Left ventricle myocardium inferior (tissue), 1 donor: ENCODE results near the gene ADH1C. TPM values are rescaled to one million over a fixed set of nuclear protein-coding genes. Genes with fewer than 3 reads are reported as not detected.

Experiments used
- DNase-seq: peaks from one replicate; pipeline ENCODE4 v3.0.0-alpha.2; 2020
- H3K27ac ChIP-seq: fragments of 200-600 bp; replicated peaks from 2 replicates; pipeline ENCODE4 v1.8.0; 2021
- H3K27me3 ChIP-seq: fragments of 200-600 bp; 2 replicates; pipeline ENCODE4 v1.8.0; 2021; ENCODE audit warnings: low read depth
- H3K36me3 ChIP-seq: fragments of 200-600 bp; 2 replicates; pipeline ENCODE4 v1.8.0; 2021
- H3K4me1 ChIP-seq: fragments of 200-600 bp; 2 replicates; pipeline ENCODE4 v1.8.0; 2021
- H3K4me3 ChIP-seq: fragments of 200-600 bp; 2 replicates; pipeline ENCODE4 v1.8.0; 2021; ENCODE audit warnings: mild to moderate bottlenecking, moderate library complexity
- H3K9me3 ChIP-seq: fragments of 200-600 bp; replicated peaks from 2 replicates; pipeline ENCODE4 v1.8.0; 2021
- CTCF ChIP-seq: fragments of 200-600 bp; IDR thresholded peaks from 2 replicates; pipeline ENCODE4 v1.8.0; 2021; ENCODE audit warnings: antibody characterized with exemption, mild to moderate bottlenecking, borderline replicate concordance
- intact Hi-C: fragments of 100-400 bp; cut with micrococcal nuclease; formaldehyde crosslinking; loops from one replicate; pipeline ENCODE4 v1.11.0; 2022
- total RNA-seq: library from RNA; stranded (reverse); fragmentation: NEBNext Ultra II Directional; extraction: Animal tissue kit (Norgen Biotek cat#: 25700); gene quantifications from one replicate; pipeline ENCODE4 v1.2.1, GENCODE V29; 2021
- donor health status: DM: no; HTN: yes; CAD: no; lungs with severe emphysema.

The ADH1C gene
- total RNA-seq, 1 donor from 2014 or later: 2.6 TPM

GRCh38 chr4:99293357-99293756 is 59.2 kb downstream of the ADH1C start:
- TF ChIP-seq CTCF: no peak

GRCh38 chr4:99290848-99291786 is 61.4 kb downstream of the ADH1C start, which contains the start of gene ADH1A:
Gene ADH1A, minus strand, starts transcription at chr4:99290985. Its CDS starts 71 bp downstream, at chr4:99290914.
- no peak for DNase-seq
- H3K27me3 ChIP-seq: no peaks in the 10 kb centered on the region
- H3K36me3 ChIP-seq: no peaks in the 10 kb centered on the region
- no peak for TF ChIP-seq CTCF
- no peak within 1 kb of the TSS for H3K4me3 ChIP-seq
- H3K4me1 ChIP-seq: no peaks in the 10 kb centered on the region
- intact Hi-C loops: no loop called here
- H3K9me3 ChIP-seq: peaks cover 18% of the 10 kb centered on the region
- H3K27ac ChIP-seq: no peak within 1 kb of the TSS

More at GRCh38 chr4:99293357-99293756, 59.2 kb downstream of the ADH1C start:
- DNase-seq: no peak
- H3K36me3 ChIP-seq: no peaks in the 10 kb centered on the region
- H3K4me1 ChIP-seq: no peaks in the 10 kb centered on the region
- H3K27ac ChIP-seq: no peak overlapping the region
- H3K27me3 ChIP-seq: no peaks in the 10 kb centered on the region
- intact Hi-C loops: no loop called here
- peaks cover 39% of the 10 kb centered on the region for H3K9me3 ChIP-seq
- H3K4me3 ChIP-seq: no peak overlapping the region

Other genes with a start within 250 kb of the ADH1C start
- not detected for gene ADH4, start 208.4 kb downstream of the ADH1C start, total RNA-seq
- gene ADH6, start 133.5 kb downstream of the ADH1C start, total RNA-seq: not detected
- 0.36 TPM for gene ADH1A, start 61.8 kb downstream of the ADH1C start, total RNA-seq
- gene ADH1B, start 31.3 kb downstream of the ADH1C start, total RNA-seq: 91.9 TPM
- not detected for gene ADH7, start 82.6 kb upstream of the ADH1C start, total RNA-seq
- gene C4orf17, start 158.3 kb upstream of the ADH1C start, total RNA-seq: not detected
- 4.2 TPM for gene TRMT10A, start 211.3 kb upstream of the ADH1C start, total RNA-seq
- gene MTTP, start 222.1 kb upstream of the ADH1C start, total RNA-seq: 3.7 TPM